GM23338 (cell line): ENCODE measurements around the gene SNAPIN. TPM values are rescaled to one million over a fixed set of nuclear protein-coding genes. Genes with fewer than 3 reads are reported as not detected.
A peak's percentile ranks its signal among the peaks of the same experiment; 100 is the strongest.

ENCODE experiments used
- ATAC-seq: fragments of 200-7000 bp; cut with Tn5 transposase; 3 replicates; pipeline ENCODE4 v1.9.1; 2020
- DNase-seq: peaks from one replicate; pipeline ENCODE4 v3.0.0-alpha.2; 2015; ENCODE audit warnings: low spot score
- H2AFZ ChIP-seq: fragments of 200-600 bp; sonication (generic); 2 replicates; pipeline ENCODE4 v1.8.0; 2016; ENCODE audit warnings: antibody characterized with exemption, mild to moderate bottlenecking, moderate library complexity
- H3F3A ChIP-seq: fragments of 200-600 bp; sonication (generic); replicated peaks from 2 replicates; pipeline ENCODE4 v1.8.0; 2017; ENCODE audit warnings: antibody characterized with exemption, mixed run types, low read depth
- H3K27ac ChIP-seq: fragments of 200-600 bp; sonication (generic); 2 replicates; pipeline ENCODE4 v1.6.1; 2016; ENCODE audit warnings: low read depth
- H3K27me3 ChIP-seq: fragments of 200-600 bp; sonication (generic); 2 replicates; pipeline ENCODE4 v1.8.0; 2016; ENCODE audit warnings: mild to moderate bottlenecking, mixed run types, moderate library complexity; ENCODE audit not compliant: insufficient read depth
- H3K36me3 ChIP-seq: fragments of 200-600 bp; sonication (generic); 2 replicates; pipeline ENCODE4 v1.8.0; 2016; ENCODE audit warnings: mild to moderate bottlenecking; ENCODE audit not compliant: insufficient read depth
- H3K4me1 ChIP-seq: fragments of 200-600 bp; sonication (generic); 2 replicates; pipeline ENCODE4 v1.8.0; 2016; ENCODE audit warnings: mild to moderate bottlenecking, moderate library complexity; ENCODE audit not compliant: insufficient read depth
- H3K4me2 ChIP-seq: fragments of 200-600 bp; sonication (generic); 2 replicates; pipeline ENCODE4 v1.7.1; 2017; ENCODE audit warnings: mixed run types
- H3K4me3 ChIP-seq: fragments of 200-600 bp; sonication (generic); 2 replicates; pipeline ENCODE4 v1.6.1; 2016; ENCODE audit warnings: mixed run types
- H3K79me2 ChIP-seq: fragments of 200-600 bp; sonication (generic); replicated peaks from 2 replicates; pipeline ENCODE4 v1.8.0; 2017; ENCODE audit warnings: mild to moderate bottlenecking; ENCODE audit not compliant: insufficient read depth
- H3K9me2 ChIP-seq: fragments of 200-600 bp; sonication (generic); 2 replicates; pipeline ENCODE4 v1.8.0; 2017; ENCODE audit not compliant: insufficient read depth
- H4K20me1 ChIP-seq: fragments of 200-600 bp; sonication (generic); replicated peaks from 2 replicates; pipeline ENCODE4 v1.8.0; 2017; ENCODE audit warnings: mild to moderate bottlenecking; ENCODE audit not compliant: insufficient read depth
- H3K27ac Mint-ChIP-seq: 2 replicates; pipeline ENCODE4 v1.8.0; 2020; ENCODE audit warnings: inconsistent platforms, mild to moderate bottlenecking, moderate library complexity, mixed read lengths
- H3K27me3 Mint-ChIP-seq: 3 replicates; pipeline ENCODE4 v1.8.0; 2022; ENCODE audit warnings: low read depth, mild to moderate bottlenecking, moderate library complexity, mixed read lengths, inconsistent platforms; ENCODE audit not compliant: insufficient read depth, poor library complexity
- H3K36me3 Mint-ChIP-seq: 3 replicates; pipeline ENCODE4 v1.8.0; 2021; ENCODE audit warnings: low read depth, mild to moderate bottlenecking, inconsistent platforms, moderate library complexity, mixed read lengths
- H3K4me1 Mint-ChIP-seq: 3 replicates; pipeline ENCODE4 v1.8.0; 2020; ENCODE audit warnings: mild to moderate bottlenecking, inconsistent platforms, mixed read lengths
- H3K4me3 Mint-ChIP-seq: 3 replicates; pipeline ENCODE4 v1.8.0; 2021; ENCODE audit warnings: moderate library complexity, mild to moderate bottlenecking, inconsistent platforms, mixed read lengths
- H3K9me3 Mint-ChIP-seq: 3 replicates; pipeline ENCODE4 v1.8.0; 2020; ENCODE audit warnings: moderate library complexity, mild to moderate bottlenecking, inconsistent platforms, mixed read lengths
- CREB1 ChIP-seq: fragments of 250-450 bp; sonication (Bioruptor Pico); IDR thresholded peaks from 2 replicates; pipeline ENCODE4 v1.5.0; 2020; ENCODE audit warnings: low read depth, mild to moderate bottlenecking, moderate library complexity
- CTCF ChIP-seq, 2 experiments: fragments of 200-600 bp in 1 of 2; sonication (generic) in 1 of 2; conservative IDR thresholded peaks; 2 replicates each; pipeline versions ENCODE4 v1.5.1 to v1.6.1; 2016 to 2017; ENCODE audit warnings: antibody characterized with exemption in 2 of 2, low read depth in 2 of 2, mild to moderate bottlenecking in 2 of 2, moderate library complexity in 1 of 2
- ETS1 ChIP-seq: IDR thresholded peaks from 2 replicates; pipeline ENCODE4 v1.6.1; 2016; ENCODE audit warnings: antibody characterized with exemption
- EZH2 ChIP-seq: fragments of 200-600 bp; sonication (generic); IDR thresholded peaks from one replicate; pipeline ENCODE4 v1.8.0; 2017; ENCODE audit warnings: antibody characterized with exemption, mild to moderate bottlenecking, low read depth; ENCODE audit not compliant: unreplicated experiment
- EZH2phosphoT487 ChIP-seq: fragments of 200-600 bp; sonication (generic); IDR thresholded peaks from one replicate; pipeline ENCODE4 v1.8.1; 2018; ENCODE audit warnings: antibody characterized with exemption; ENCODE audit not compliant: unreplicated experiment
- JUNB ChIP-seq: IDR thresholded peaks from one replicate; pipeline ENCODE4 v1.6.1; 2016; ENCODE audit warnings: antibody characterized with exemption; ENCODE audit not compliant: unreplicated experiment
- NANOG ChIP-seq: IDR thresholded peaks from 2 replicates; pipeline ENCODE4 v1.6.1; 2016; ENCODE audit warnings: antibody characterized with exemption, borderline replicate concordance
- POLR2AphosphoS5 ChIP-seq: IDR thresholded peaks from 2 replicates; pipeline ENCODE4 v1.6.1; 2016; ENCODE audit warnings: antibody characterized with exemption, low read depth
- STAT1 ChIP-seq: IDR thresholded peaks from one replicate; pipeline ENCODE4 v1.6.1; 2016; ENCODE audit warnings: antibody characterized with exemption; ENCODE audit not compliant: unreplicated experiment
- ZNF114 ChIP-seq: fragments of 250-450 bp; sonication (Bioruptor Pico); IDR thresholded peaks from 2 replicates; pipeline ENCODE4 v1.5.0; 2020; ENCODE audit warnings: mild to moderate bottlenecking, moderate library complexity
- ZNF331 ChIP-seq: fragments of 250-450 bp; sonication (Bioruptor Pico); IDR thresholded peaks from 2 replicates; pipeline ENCODE4 v1.5.0; 2020; ENCODE audit warnings: low read depth, mild to moderate bottlenecking, moderate library complexity
- ZNF462 ChIP-seq: fragments of 250-450 bp; sonication (Bioruptor Pico); IDR thresholded peaks from 2 replicates; pipeline ENCODE4 v1.5.0; 2020; ENCODE audit warnings: mild to moderate bottlenecking, moderate library complexity
- polyA plus RNA-seq: library from polyadenylated mRNA; unstranded; fragments of >200 nt; fragmentation: Nextera tagmentation; extraction: Ambion mirVana; gene quantifications from 2 replicates; pipeline ENCODE4 v1.2.1, GENCODE V29; 2016
- total RNA-seq: library from RNA; depleted of rRNA; stranded (reverse); fragments of >200 nt; shearing (Covaris generic); gene quantifications from 2 replicates; pipeline ENCODE4 v1.2.3, GENCODE V29; 2014
- TF ChIP-seq, protein P1 (sequence below): IDR thresholded peaks from one replicate; pipeline ENCODE4 v1.6.1; 2018; ENCODE audit warnings: antibody characterized with exemption; ENCODE audit not compliant: unreplicated experiment

Gene SNAPIN
- total and polyA plus RNA-seq, 2 experiments from 2014 or later: 25.6 to 48.5 TPM

GRCh38 chr1:153626904-153627714 lies 31.4 kb upstream of the SNAPIN start, which contains the start of gene S100A13:
TSS of gene S100A13 (minus strand) at chr1:153627505. CDS start at chr1:153626472, 1,033 bp downstream.
- Histone ChIP-seq H3K4me3 (peak within 1 kb of the TSS; percentile 70), H3F3A (0 out of 2 replicates have a peak, but pooled peaks cover 2% of the 10 kb centered on the region), H3K9me2 (0 out of 2 replicates have a peak, but pooled peaks cover 3% of the 10 kb centered on the region), H3K36me3 (no peaks in the 10 kb centered on the region), H3K79me2 (no peaks in the 10 kb centered on the region), H3K4me2 (peak within 1 kb of the TSS; percentile 94), H4K20me1 (no peaks in the 10 kb centered on the region), H3K27me3 (no peaks in the 10 kb centered on the region), H3K4me1 (peaks cover 17% of the 10 kb centered on the region), H2AFZ (peak within 1 kb of the TSS; percentile 94), H3K27ac (peak within 1 kb of the TSS; percentile 73; the same call in 1 of the 2 replicates)
- ATAC-seq (peak; percentile 94), DNase-seq (peak; percentile 99)
- H3K4me3 Mint-ChIP-seq: peak within 1 kb of the TSS; percentile 82
- peaks cover 29% of the 10 kb centered on the region for H3K36me3 Mint-ChIP-seq
- no peaks in the 10 kb centered on the region for H3K9me3 Mint-ChIP-seq
- H3K27me3 Mint-ChIP-seq: peaks cover 14% of the 10 kb centered on the region
- peaks cover 50% of the 10 kb centered on the region for H3K4me1 Mint-ChIP-seq
- no peak for TF ChIP-seq ZNF114 (CRISPR knock-in tag)
- TF ChIP-seq ZNF331 (CRISPR knock-in tag): no peak
- peak; percentile 58; the same call in 1 of the 2 replicates for TF ChIP-seq ZNF462
- TF ChIP-seq EZH2phosphoT487: no peak
- peak; percentile 83 to 93 for TF ChIP-seq CTCF (conservative IDR thresholded peaks at IDR 0.05; ENCODE audit: low read depth in 2 of 2)
- TF ChIP-seq POLR2AphosphoS5: peak; percentile 97
- TF ChIP-seq CREB1 (CRISPR knock-in tag): no peak
- no peak for TF ChIP-seq EZH2
- TF ChIP-seq NANOG: peak; percentile 14; the same call in 1 of the 2 replicates
- TF ChIP-seq, protein P1, sequence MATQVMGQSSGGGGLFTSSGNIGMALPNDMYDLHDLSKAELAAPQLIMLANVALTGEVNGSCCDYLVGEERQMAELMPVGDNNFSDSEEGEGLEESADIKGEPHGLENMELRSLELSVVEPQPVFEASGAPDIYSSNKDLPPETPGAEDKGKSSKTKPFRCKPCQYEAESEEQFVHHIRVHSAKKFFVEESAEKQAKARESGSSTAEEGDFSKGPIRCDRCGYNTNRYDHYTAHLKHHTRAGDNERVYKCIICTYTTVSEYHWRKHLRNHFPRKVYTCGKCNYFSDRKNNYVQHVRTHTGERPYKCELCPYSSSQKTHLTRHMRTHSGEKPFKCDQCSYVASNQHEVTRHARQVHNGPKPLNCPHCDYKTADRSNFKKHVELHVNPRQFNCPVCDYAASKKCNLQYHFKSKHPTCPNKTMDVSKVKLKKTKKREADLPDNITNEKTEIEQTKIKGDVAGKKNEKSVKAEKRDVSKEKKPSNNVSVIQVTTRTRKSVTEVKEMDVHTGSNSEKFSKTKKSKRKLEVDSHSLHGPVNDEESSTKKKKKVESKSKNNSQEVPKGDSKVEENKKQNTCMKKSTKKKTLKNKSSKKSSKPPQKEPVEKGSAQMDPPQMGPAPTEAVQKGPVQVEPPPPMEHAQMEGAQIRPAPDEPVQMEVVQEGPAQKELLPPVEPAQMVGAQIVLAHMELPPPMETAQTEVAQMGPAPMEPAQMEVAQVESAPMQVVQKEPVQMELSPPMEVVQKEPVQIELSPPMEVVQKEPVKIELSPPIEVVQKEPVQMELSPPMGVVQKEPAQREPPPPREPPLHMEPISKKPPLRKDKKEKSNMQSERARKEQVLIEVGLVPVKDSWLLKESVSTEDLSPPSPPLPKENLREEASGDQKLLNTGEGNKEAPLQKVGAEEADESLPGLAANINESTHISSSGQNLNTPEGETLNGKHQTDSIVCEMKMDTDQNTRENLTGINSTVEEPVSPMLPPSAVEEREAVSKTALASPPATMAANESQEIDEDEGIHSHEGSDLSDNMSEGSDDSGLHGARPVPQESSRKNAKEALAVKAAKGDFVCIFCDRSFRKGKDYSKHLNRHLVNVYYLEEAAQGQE: no peak
- no peak for TF ChIP-seq ETS1
- no peak for TF ChIP-seq JUNB
- TF ChIP-seq STAT1: no peak
- H3K27ac Mint-ChIP-seq: peak within 1 kb of the TSS; percentile 89
